Measurements from ENCODE around the gene LSM11. TPM values are rescaled to one million over a fixed set of nuclear protein-coding genes. Genes with fewer than 3 reads are reported as not detected.
A peak's percentile ranks its signal among the peaks of the same experiment; 100 is the strongest.
"Not testable (repeated sequence)": the region's sequence is repeated elsewhere in the genome, so short reads cannot be mapped to it uniquely, and the experiment has no call there.

Gene LSM11
- 0.64 TPM for polyA plus RNA-seq

DNA sequence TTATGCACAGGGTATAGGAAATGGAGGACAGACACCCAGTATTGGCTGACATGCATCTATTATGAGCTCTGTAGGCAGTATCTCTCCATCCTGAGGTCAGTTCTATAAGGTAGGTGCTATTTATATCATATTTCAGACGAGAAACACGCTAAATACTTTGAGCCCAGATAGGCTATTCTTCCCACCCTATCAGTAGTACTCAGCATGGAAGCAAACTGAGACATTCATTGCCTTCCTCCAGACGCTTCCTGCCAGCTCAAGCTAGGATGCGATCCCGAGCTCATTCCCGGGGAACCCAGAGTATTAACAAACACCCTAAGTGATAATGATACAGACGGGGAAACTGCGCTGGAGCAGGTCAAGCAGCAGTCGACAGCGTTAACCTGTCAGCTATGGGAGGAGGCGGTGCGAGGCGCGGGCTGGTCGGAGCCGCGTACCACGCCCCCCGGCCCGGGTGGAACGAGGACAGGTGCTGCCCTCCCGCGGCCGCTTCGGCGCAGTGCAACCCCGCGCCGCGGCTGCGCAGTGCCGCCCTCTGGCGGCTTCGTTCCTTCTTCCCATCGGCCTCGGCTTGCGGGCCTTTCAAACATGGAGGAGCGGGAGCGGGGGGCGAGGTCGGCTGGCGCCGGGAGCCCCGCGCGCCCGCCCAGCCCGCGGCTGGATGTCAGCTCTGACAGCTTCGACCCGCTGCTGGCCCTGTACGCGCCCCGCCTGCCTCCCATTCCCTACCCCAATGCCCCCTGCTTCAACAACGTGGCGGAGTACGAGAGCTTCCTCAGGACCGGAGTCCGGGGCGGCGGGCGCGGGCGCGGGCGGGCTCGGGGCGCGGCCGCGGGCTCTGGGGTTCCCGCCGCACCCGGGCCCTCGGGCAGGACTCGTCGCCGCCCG lies at the start of gene LSM11:
Gene LSM11 (plus strand): TSS at position 550 of the 888 bp plus-strand sequence. CDS start 39 bp downstream, at position 589.
- Mint-ChIP-seq H3K4me1 (peaks cover 16 to 20% (median 17%) of the 10 kb centered on the region in 3 donors), H3K9me3 (no peaks in the 10 kb centered on the region)

GRCh38 chr5:157693816-157694215 lies 49.7 kb upstream of the LSM11 start:
- H3K9me3 Mint-ChIP-seq, H3K36me3 Mint-ChIP-seq, H3K27ac Mint-ChIP-seq, H3K4me1 Mint-ChIP-seq, H3K27me3 Mint-ChIP-seq, H3K4me3 Mint-ChIP-seq: not testable (repeated sequence)

More for the DNA sequence above, at the start of gene LSM11:
- Mint-ChIP-seq H3K27ac (peak within 1 kb of the TSS; percentile 41 to 94 (median 59)), H3K36me3 (no peaks in the 10 kb centered on the region), H3K27me3 (no peaks in the 10 kb centered on the region), H3K4me3 (peak within 1 kb of the TSS; percentile 92 to 98 (median 94))

- not testable (repeated sequence) for H3K27me3 Mint-ChIP-seq, H3K36me3 Mint-ChIP-seq, H3K4me3 Mint-ChIP-seq, H3K9me3 Mint-ChIP-seq, H3K27ac Mint-ChIP-seq, H3K4me1 Mint-ChIP-seq
These were observed 47.4 kb upstream of the LSM11 start for GRCh38 chr5:157696154-157696553.

- H3K4me1 Mint-ChIP-seq, H3K4me3 Mint-ChIP-seq, H3K36me3 Mint-ChIP-seq, H3K27ac Mint-ChIP-seq, H3K27me3 Mint-ChIP-seq: not testable (repeated sequence)
- H3K9me3 Mint-ChIP-seq: peaks cover 2 to 11% (median 3%) of the 10 kb centered on the region in 3 donors
These were observed 44.8 kb upstream of the LSM11 start for GRCh38 chr5:157698674-157699073.

- peaks cover 0 to 7% (median 2%) of the 10 kb centered on the region in 3 donors for H3K9me3 Mint-ChIP-seq
- H3K4me1 Mint-ChIP-seq: no peaks in the 10 kb centered on the region
- H3K27ac Mint-ChIP-seq: no peak overlapping the region
- H3K4me3 Mint-ChIP-seq: no peak overlapping the region
- no peaks in the 10 kb centered on the region for H3K27me3 Mint-ChIP-seq
- H3K36me3 Mint-ChIP-seq: peaks cover 1% of the 10 kb centered on the region
These were observed 39.8 kb upstream of the LSM11 start for GRCh38 chr5:157703736-157704135.

- Mint-ChIP-seq H3K36me3 (peaks cover 1% of the 10 kb centered on the region), H3K27ac (no peak overlapping the region), H3K4me1 (no peaks in the 10 kb centered on the region), H3K4me3 (no peak overlapping the region), H3K9me3 (no peaks in the 10 kb centered on the region), H3K27me3 (no peaks in the 10 kb centered on the region)
These were observed 34.6 kb upstream of the LSM11 start for GRCh38 chr5:157708866-157709265.

DNA sequence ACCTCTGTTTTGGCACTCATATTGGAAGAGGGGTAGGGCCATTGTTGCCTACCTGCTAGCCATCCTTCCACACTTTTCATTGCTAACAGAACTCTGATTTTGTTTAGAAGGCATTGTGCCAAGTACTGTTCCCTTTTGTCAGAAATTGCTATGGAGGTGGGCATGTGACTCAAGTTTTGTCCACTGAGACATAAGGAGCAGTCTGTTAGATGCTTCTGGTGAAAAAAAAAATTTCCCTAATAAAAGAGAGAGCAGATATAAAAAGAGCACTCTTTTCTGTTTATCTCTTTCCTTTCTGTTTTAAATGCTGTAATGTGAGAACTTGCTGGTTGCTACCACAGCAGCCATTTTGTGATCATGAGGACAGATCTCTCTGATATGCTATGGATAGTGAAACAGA lies 34.2 kb upstream of the LSM11 start:
- Mint-ChIP-seq H3K36me3 (peaks cover 1% of the 10 kb centered on the region), H3K4me3 (no peak overlapping the region), H3K27ac (no peak overlapping the region), H3K9me3 (no peaks in the 10 kb centered on the region), H3K4me1 (no peaks in the 10 kb centered on the region), H3K27me3 (no peaks in the 10 kb centered on the region)

DNA sequence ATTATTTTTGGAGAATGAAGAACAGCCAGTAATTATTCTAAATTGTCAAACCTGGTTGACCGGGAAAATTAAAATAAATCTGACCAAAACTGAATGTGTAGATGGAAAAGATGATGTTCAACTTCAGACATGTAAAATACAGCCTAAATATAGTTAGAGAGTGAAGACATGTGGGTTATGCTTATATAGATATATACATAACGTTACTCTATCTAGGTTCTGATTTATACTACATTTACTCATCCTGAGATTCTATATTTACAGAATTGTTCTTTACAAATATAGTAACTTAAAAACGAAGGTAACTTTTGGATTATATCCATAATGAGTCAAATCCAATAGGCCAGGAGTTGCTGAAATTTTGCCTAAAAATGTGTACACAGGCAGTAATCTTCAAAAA lies 33.1 kb upstream of the LSM11 start:
- H3K27me3 Mint-ChIP-seq: no peaks in the 10 kb centered on the region
- H3K4me1 Mint-ChIP-seq: no peaks in the 10 kb centered on the region
- H3K4me3 Mint-ChIP-seq: no peak overlapping the region
- H3K36me3 Mint-ChIP-seq: peaks cover 1% of the 10 kb centered on the region
- no peaks in the 10 kb centered on the region for H3K9me3 Mint-ChIP-seq
- no peak overlapping the region for H3K27ac Mint-ChIP-seq

- H3K27me3 Mint-ChIP-seq: no peaks in the 10 kb centered on the region
- peaks cover 1% of the 10 kb centered on the region for H3K36me3 Mint-ChIP-seq
- H3K4me3 Mint-ChIP-seq: no peak overlapping the region
- H3K9me3 Mint-ChIP-seq: no peaks in the 10 kb centered on the region
- H3K4me1 Mint-ChIP-seq: peaks cover 0 to under 1% (median 0%) of the 10 kb centered on the region in 3 donors
- no peak overlapping the region for H3K27ac Mint-ChIP-seq
These were observed 32.6 kb upstream of the LSM11 start for GRCh38 chr5:157710882-157711281.

DNA sequence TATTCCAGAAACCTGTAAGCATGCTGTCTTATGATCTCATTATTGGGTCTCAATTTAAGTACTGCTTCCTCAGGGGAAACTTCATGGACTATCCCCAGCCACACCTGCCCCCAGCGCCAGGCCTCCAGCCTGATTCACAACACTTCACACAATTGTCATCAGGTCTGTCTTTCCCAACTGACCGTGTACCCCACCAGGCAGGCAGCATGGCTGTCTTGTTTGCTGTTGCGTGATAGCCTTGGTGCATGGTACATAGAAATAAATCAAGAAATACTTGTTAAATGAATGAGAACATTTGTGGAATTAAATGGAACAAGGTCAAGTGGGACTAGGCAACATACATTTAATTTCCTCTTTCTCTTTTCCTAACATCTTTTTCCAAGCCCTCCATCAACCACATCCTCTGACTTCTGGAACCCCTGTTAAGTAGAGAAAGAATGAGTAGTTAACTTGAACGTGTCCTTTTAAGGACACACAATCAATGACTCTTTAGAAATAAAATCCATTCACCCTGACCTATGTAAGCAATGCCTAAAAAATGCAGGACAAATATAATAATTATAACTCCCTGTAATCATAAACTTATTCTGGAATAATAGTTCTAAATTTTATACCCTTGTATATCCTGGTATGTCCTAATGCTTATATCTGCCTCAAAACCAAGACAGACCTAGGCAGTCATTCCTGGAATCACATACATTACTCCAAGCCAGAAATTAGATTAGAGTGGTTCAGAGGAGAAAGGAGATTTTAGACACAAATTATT lies 29.5 kb upstream of the LSM11 start:
- peaks cover 11 to 18% (median 11%) of the 10 kb centered on the region in 3 donors for H3K4me1 Mint-ChIP-seq
- H3K36me3 Mint-ChIP-seq: peaks cover 1% of the 10 kb centered on the region
- H3K9me3 Mint-ChIP-seq: no peaks in the 10 kb centered on the region
- H3K27ac Mint-ChIP-seq: no peak overlapping the region
- no peak overlapping the region for H3K4me3 Mint-ChIP-seq
- no peaks in the 10 kb centered on the region for H3K27me3 Mint-ChIP-seq

DNA sequence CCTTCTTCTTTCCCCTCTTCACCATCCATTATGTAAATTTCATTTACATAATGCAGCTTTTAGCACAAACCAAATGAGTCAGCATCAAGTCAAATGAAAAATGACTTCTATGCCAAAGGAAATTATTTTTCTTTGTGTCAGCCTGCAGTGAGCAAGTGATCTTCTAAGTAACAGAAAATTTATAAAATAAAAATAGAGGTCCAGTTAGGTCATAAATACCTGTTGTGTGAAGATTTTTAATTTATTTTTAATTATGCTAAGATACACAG lies 29.0 kb upstream of the LSM11 start:
- H3K4me3 Mint-ChIP-seq: no peak overlapping the region
- no peaks in the 10 kb centered on the region for H3K9me3 Mint-ChIP-seq
- no peaks in the 10 kb centered on the region for H3K27me3 Mint-ChIP-seq
- peaks cover 1% of the 10 kb centered on the region for H3K36me3 Mint-ChIP-seq
- peaks cover 11 to 18% (median 11%) of the 10 kb centered on the region in 3 donors for H3K4me1 Mint-ChIP-seq
- H3K27ac Mint-ChIP-seq: no peak overlapping the region

DNA sequence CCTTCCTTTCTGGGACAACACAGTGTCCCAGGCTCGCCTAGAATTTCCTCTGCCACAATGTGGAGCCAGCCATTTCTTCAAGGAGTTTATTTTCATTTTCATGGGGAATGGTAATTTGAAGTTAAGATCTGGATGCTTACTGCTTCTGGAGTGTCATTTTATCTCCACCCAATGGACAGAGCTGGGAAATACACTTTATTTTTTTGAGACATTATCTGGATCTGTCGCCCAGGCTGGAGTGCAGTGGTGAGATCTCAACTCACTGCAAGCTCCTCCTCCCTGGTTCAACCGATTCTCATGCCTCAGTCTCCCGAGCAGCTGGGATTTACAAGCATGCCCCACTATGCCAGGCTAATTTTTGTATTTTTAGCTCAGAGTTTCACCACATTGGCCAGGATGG lies 25.0 kb upstream of the LSM11 start:
- H3K4me3 Mint-ChIP-seq: peak overlapping the region in 1 of 4 donors; percentile 72
- H3K27ac Mint-ChIP-seq: peak overlapping the region in 1 of 3 donors; percentile 81
- no peaks in the 10 kb centered on the region for H3K36me3 Mint-ChIP-seq
- peaks cover 0 to 5% (median 4%) of the 10 kb centered on the region in 3 donors for H3K9me3 Mint-ChIP-seq
- H3K4me1 Mint-ChIP-seq: peaks cover 11 to 18% (median 13%) of the 10 kb centered on the region in 3 donors
- H3K27me3 Mint-ChIP-seq: no peaks in the 10 kb centered on the region

GRCh38 chr5:157719245-157719644 lies 24.3 kb upstream of the LSM11 start:
- H3K4me1 Mint-ChIP-seq: peaks cover 13 to 18% (median 13%) of the 10 kb centered on the region in 3 donors
- H3K27ac Mint-ChIP-seq: no peak overlapping the region
- H3K4me3 Mint-ChIP-seq: no peak overlapping the region
- H3K27me3 Mint-ChIP-seq: no peaks in the 10 kb centered on the region
- peaks cover 3% of the 10 kb centered on the region for H3K36me3 Mint-ChIP-seq
- H3K9me3 Mint-ChIP-seq: peaks cover 0 to 5% (median 4%) of the 10 kb centered on the region in 3 donors

GRCh38 chr5:157721159-157721558 lies 22.4 kb upstream of the LSM11 start:
- no peaks in the 10 kb centered on the region for H3K27me3 Mint-ChIP-seq
- H3K4me3 Mint-ChIP-seq: no peak overlapping the region
- peaks cover 5% of the 10 kb centered on the region for H3K36me3 Mint-ChIP-seq
- H3K4me1 Mint-ChIP-seq: peaks cover 23 to 27% (median 23%) of the 10 kb centered on the region in 3 donors
- no peak overlapping the region for H3K27ac Mint-ChIP-seq
- peaks cover 0 to 5% (median 5%) of the 10 kb centered on the region in 3 donors for H3K9me3 Mint-ChIP-seq

GRCh38 chr5:157722895-157723294 lies 20.6 kb upstream of the LSM11 start:
- H3K4me1 Mint-ChIP-seq: peaks cover 17 to 26% (median 20%) of the 10 kb centered on the region in 3 donors
- not testable (repeated sequence) for H3K36me3 Mint-ChIP-seq, H3K27ac Mint-ChIP-seq, H3K27me3 Mint-ChIP-seq, H3K9me3 Mint-ChIP-seq, H3K4me3 Mint-ChIP-seq

Data from IgD-negative memory B cell (primary cell).